Thoracic aorta (tissue), 2 donors: ENCODE results near the gene C2CD4C. TPM values are rescaled to one million over a fixed set of nuclear protein-coding genes. Genes with fewer than 3 reads are reported as not detected.

Experiments used
- ATAC-seq: fragments of 150-250 bp; one replicate; pipeline ENCODE4 v1.8.0; 2017; ENCODE audit warnings: low read depth; ENCODE audit not compliant: insufficient number of reproducible peaks, low FRiP score
- DNase-seq: peaks from one replicate; pipeline ENCODE4 v3.0.0-alpha.2; 2020; ENCODE audit warnings: low spot score
- H3K27ac ChIP-seq, 2 donors: fragments of 200-600 bp; sonication (generic); 1 replicate in 1 of 2; 2 replicates in 1 of 2; pipeline ENCODE4 v1.5.1; 2016; ENCODE audit warnings: mild to moderate bottlenecking in 2 of 2, moderate library complexity in 2 of 2
- H3K27me3 ChIP-seq: fragments of 200-600 bp; sonication (generic); replicated peaks from 2 replicates; pipeline ENCODE4 v1.6.0; 2016; ENCODE audit warnings: mild to moderate bottlenecking; ENCODE audit not compliant: insufficient read depth
- H3K36me3 ChIP-seq: fragments of 200-600 bp; sonication (generic); one replicate; pipeline ENCODE4 v1.5.1; 2016
- H3K4me1 ChIP-seq, 2 donors: fragments of 200-600 bp; sonication (generic); 1 replicate in 1 of 2; 2 replicates in 1 of 2; pipeline versions ENCODE4 v1.5.1 to v1.6.0; 2016; ENCODE audit warnings: low read depth in 2 of 2, mild to moderate bottlenecking in 1 of 2; ENCODE audit not compliant: control insufficient read depth in 1 of 2
- H3K4me3 ChIP-seq: fragments of 200-600 bp; sonication (generic); 2 replicates; pipeline ENCODE4 v1.5.1; 2016; ENCODE audit warnings: mild to moderate bottlenecking
- H3K9me3 ChIP-seq: fragments of 200-600 bp; sonication (generic); 2 replicates; pipeline ENCODE4 v1.5.1; 2016
- CTCF ChIP-seq: fragments of 200-600 bp; sonication (generic); IDR thresholded peaks from one replicate; pipeline ENCODE4 v1.5.1; 2019; ENCODE audit warnings: antibody characterized with exemption
- total RNA-seq, 2 donors: library from RNA; depleted of rRNA; stranded (reverse); fragments of >200 nt; gene quantifications; one replicate each; pipeline versions ENCODE4 v1.1.0 to v1.2.3, GENCODE V29; 2016

C2CD4C gene
- total RNA-seq, 2 donors from 2014 or later: 0.54 to 1.6 TPM

GRCh38 chr19:437041-437440 lies 28.1 kb upstream of the C2CD4C start:
- Histone ChIP-seq H3K27me3 (no peaks in the 10 kb centered on the region), H3K4me3 (no peak overlapping the region), H3K27ac (no peak overlapping the region), H3K9me3 (no peaks in the 10 kb centered on the region), H3K36me3 (no peaks in the 10 kb centered on the region), H3K4me1 (no peaks in the 10 kb centered on the region)
- no peak for ATAC-seq
- no peak for DNase-seq
- TF ChIP-seq CTCF: no peak

- no peaks in the 10 kb centered on the region for H3K9me3 ChIP-seq
- H3K36me3 ChIP-seq: no peaks in the 10 kb centered on the region
- H3K27me3 ChIP-seq: no peaks in the 10 kb centered on the region
- no peak overlapping the region for H3K4me3 ChIP-seq
- H3K27ac ChIP-seq: no peak overlapping the region
- no peak for ATAC-seq
- no peaks in the 10 kb centered on the region for H3K4me1 ChIP-seq
- DNase-seq: no peak
- no peak for TF ChIP-seq CTCF
Observed at GRCh38 chr19:436413-436950, 27.5 kb upstream of the C2CD4C start.

GRCh38 chr19:435707-436412 lies 26.9 kb upstream of the C2CD4C start:
- Histone ChIP-seq H3K36me3 (no peaks in the 10 kb centered on the region), H3K4me3 (no peak overlapping the region), H3K9me3 (no peaks in the 10 kb centered on the region), H3K27ac (no peak overlapping the region), H3K4me1 (no peaks in the 10 kb centered on the region), H3K27me3 (no peaks in the 10 kb centered on the region)
- ATAC-seq (no peak), DNase-seq (no peak)
- TF ChIP-seq CTCF: no peak

- no peak overlapping the region for H3K4me3 ChIP-seq
- H3K27ac ChIP-seq: no peak overlapping the region
- H3K9me3 ChIP-seq: no peaks in the 10 kb centered on the region
- ATAC-seq (no peak), DNase-seq (no peak)
- H3K27me3 ChIP-seq: no peaks in the 10 kb centered on the region
- no peak for TF ChIP-seq CTCF
- no peaks in the 10 kb centered on the region for H3K36me3 ChIP-seq
- H3K4me1 ChIP-seq: no peaks in the 10 kb centered on the region
Observed at GRCh38 chr19:435056-435706, 26.2 kb upstream of the C2CD4C start.

GRCh38 chr19:434152-434960 lies 25.4 kb upstream of the C2CD4C start:
- Histone ChIP-seq H3K4me3 (no peak overlapping the region), H3K9me3 (no peaks in the 10 kb centered on the region), H3K36me3 (no peaks in the 10 kb centered on the region), H3K4me1 (no peaks in the 10 kb centered on the region), H3K27ac (no peak overlapping the region), H3K27me3 (no peaks in the 10 kb centered on the region)
- TF ChIP-seq CTCF: no peak
- DNase-seq: no peak
- no peak for ATAC-seq
